Kidney tubule cell (primary cell): Measurements from ENCODE around the gene OGDHL.
"Not testable (repeated sequence)": the region's sequence is repeated elsewhere in the genome, so short reads cannot be mapped to it uniquely, and the experiment has no call there.

Source experiments
- DNase-seq: peaks from one replicate; pipeline ENCODE4 v3.0.0-alpha.2; 2018; ENCODE audit warnings: low spot score

Gene OGDHL

DNA sequence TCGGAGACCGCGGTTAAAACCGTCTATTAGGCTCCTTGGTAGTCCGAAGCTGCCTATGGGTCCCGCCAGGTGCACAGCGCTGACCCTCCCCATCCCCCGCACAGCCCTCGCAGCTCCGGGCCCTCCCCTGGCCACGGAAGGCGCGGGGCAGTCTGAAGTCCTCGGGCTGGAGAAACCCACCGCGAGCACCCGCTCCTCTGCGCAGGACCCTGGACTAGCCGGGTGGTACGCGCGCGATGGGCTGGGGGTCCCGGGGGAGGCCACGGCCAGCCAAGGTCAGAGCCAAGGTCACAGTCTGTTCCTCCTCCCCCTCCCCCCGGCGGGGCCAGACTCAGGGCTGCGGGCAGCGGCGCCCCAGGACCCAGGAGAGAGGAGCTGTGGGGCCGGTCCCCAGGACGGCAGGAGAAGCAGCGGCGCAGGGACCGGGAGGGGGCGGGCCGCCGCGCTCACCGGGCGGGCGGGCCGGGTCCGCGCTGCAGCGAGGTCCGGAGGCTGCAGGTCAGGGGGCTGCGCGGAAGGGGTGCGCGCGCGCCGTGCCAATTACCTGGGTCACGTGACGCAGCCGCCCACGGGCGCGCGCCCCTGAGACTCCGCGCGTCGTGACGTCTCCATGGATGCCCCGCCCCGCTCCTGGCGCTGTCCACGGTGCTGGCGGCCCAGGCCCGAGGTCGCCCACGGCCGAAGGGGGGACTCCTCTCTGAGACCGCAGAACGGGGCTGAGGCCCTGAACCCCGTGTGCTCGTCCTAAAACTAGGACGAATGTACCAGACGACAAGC, at the start of gene OGDHL:
TSS of gene OGDHL (minus strand) at position 535 of the 777 bp plus-strand sequence. CDS start 3,731 bp downstream, outside the sequence.
- DNase-seq, result peak; percentile 66

DNA sequence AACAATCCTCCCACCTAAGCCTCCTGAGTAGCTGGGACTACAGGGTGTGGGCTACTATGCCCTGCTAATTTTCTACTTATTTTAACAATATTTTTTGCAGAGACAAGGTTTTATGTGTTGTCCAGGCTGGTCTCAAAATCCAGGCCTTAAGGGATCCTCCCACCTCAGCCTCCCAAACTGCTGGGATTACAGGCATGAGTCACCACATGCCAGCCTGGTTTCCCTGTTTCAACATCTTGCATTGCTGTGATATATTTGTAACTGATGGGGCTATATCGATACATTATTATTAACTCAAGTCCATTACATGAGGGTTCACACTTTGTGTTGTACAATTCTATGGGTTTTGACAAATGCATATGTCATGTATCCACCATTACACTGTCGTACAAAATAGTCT, 41.9 kb upstream of the OGDHL start:
- no peak for DNase-seq

DNA sequence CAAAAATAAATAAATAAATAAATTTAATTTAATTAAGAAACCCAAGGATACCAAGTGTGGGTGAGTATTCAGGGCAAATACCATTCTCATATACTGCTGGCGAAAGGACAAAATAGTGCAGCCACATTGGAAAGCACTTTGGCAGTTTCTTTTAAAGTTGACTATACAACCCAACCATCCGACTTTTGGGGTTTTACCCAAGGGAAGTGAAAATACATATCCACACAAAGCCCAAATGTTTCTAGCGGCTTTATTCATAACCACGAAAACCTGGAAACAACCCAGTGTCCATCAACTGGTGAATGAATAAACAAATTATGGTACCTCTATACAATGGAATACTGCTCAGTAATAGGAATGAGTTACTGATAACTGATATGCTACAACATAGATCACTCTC, 36.2 kb upstream of the OGDHL start:
- DNase-seq, result peak; percentile 30

DNA sequence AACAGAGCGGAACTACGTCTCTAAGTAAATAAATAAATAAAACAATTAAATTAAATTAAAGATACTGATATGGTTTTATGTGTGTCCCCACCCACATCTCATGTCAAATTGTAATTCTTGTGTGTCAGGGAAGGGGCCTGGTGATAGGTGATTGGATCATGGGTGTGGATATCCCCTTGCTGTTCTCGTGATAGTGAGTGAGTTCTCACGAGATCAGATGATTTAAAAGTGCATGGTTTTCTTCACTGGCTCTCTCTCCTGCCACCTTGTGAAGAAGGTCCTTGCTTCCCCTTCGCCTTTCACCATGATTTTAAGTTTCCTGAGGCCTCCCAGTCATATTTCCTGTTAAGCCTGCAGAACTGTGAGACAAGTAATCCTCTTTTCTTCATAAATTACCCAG, 29.0 kb upstream of the OGDHL start:
- DNase-seq, result no peak

DNA sequence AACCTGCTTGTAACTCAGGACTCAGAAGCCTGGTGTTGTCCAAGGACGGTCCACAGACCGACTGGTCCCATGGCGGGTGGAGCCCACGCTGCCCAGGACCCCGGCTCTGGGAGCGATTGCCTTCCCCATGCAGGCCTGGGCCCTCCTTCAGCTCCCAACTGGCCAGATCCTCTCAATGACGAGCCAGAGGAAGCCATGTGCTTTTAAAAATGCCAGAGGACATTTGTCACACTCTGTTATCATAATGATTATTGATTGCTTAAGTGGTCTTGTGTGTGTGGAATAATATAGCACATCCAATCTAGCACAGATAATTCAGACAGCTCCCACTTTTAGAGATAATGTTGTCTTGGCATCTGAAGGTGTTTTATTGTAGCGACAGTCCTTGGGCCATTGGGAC, 22.6 kb upstream of the OGDHL start:
- no peak for DNase-seq

DNA sequence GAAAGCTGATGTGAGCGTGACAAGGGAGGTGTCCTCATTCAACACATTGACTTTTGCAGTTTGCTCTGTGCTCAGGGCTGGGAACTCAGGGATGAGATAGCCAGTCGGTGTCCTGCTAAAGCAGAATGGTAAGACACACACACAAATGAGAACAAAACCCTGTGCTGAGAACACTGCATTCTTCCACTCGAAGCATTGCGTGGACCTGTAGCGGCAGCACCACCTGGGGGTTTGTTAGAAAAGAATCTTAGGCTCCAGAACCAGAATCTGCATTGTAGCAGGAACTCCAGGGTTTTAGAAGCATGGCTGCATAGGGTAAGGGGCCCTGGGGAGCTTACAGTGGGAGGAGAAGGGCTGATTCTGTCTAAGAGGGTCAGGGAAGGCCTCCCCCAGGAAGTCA, 21.5 kb upstream of the OGDHL start:
- no peak for DNase-seq

DNA sequence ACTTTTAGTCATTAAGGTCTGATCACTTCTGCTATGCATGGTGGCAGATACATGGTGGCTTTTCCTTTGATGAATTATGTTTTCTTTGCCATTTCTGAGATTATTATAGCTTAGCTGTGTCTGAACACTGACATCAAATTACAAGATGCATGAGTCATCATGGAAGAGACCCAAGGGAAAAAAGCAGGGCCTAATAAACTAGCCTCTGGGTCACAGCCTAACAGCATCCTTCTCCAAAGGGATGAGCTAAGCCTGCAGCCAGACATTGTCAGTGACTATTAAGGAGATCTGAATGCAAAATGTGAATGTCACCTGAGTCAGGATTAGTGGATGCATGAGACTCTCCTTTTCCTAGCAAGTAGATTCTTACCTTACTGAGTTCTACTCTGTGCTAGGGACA, 19.1 kb upstream of the OGDHL start:
- DNase-seq, result peak; percentile 10

DNA sequence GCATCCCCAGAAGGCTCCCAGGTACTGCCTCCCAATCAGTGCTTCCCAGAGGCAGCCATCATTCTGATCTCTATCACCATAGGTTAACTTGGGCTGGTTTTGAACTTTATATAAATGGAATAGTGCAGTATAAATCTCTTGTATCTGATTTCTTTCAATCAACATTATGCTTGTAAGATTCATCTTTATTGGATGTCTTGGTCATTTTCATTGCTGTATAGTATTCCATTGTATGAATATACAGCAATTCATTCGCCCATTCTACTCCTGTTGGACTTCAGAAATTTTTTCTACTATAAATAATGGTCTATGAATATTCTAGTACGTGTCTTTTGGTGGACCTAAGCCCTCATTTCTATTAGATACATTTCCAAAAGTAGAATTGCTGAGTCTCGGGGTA, 16.1 kb upstream of the OGDHL start:
- no peak for DNase-seq

DNA sequence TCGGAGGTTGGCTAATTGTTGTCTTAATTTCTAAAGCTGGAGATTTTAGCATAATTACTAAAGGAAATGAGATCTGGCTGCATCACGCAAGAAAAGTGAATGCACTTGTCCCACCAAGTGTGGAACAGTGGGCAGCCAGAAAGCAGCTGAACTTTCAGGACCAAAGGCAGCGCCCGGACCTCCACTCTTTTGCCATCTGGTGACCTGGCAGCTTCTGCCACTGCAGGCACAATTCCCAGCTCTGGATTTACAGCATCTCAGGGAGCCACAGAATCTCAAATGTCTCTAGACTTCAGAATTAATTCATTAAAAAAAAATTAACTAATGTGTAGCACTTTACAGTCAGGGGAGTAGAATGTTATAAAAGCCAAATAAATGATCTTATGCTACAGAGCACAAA, 14.7 kb upstream of the OGDHL start:
- DNase-seq, result no peak

DNA sequence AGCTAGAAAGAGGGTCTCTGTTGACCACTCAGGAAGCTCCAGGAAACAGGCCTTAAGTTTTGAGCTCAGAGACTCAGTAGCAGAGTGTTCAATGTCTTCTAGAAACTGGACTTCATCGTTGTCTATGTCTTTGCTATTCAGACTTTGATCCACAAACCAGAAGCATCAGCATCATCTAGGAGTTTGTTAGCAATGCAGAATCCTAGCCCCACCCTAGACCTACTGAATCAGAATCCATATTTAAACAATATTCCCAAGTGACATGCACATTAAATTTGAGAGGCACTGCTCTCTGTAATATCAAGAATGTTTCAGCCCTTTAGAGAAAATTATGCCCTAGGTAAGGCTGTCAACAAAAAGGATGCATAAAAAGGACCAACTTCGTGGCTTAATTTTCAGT, 12.9 kb upstream of the OGDHL start:
- no peak for DNase-seq

DNA sequence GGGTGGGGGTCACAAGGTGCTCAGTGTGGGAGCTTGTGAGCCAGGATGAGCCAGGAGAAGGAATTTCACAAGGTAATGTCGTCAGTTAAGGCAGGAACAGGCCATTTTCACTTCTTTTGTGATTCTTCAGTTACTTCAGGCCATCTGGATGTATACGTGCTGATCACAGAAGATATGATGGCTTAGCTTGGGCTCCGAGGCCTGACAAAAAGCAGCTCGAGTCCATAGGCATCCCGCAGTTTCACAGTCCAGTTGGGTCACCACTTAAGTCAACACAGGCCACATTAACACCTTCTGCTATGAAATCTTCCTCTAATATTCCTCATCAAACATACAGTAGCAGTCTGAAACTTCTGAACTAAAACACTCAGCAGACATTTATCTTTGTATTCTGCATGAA, 10.8 kb upstream of the OGDHL start:
- not testable (repeated sequence) for DNase-seq

DNA sequence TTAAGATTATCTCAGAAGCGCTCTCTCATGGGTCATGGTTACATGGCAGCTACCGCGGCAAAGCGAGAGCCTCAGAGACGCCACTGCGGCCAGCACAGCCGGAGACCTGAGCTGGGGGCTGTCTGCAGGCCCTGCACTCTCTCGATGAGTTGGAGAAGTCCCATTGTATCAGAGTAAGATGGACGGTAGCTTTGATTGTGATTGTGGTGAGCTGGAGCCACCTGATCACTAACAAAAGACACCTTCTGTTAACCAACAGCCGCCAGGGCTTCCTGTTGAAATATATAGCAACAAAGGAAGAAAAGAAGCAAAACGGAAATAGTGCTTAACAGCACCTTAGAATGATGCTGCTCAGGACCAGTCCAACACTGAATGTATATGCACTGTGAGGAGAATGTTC, 8.9 kb upstream of the OGDHL start:
- not testable (repeated sequence) for DNase-seq

DNA sequence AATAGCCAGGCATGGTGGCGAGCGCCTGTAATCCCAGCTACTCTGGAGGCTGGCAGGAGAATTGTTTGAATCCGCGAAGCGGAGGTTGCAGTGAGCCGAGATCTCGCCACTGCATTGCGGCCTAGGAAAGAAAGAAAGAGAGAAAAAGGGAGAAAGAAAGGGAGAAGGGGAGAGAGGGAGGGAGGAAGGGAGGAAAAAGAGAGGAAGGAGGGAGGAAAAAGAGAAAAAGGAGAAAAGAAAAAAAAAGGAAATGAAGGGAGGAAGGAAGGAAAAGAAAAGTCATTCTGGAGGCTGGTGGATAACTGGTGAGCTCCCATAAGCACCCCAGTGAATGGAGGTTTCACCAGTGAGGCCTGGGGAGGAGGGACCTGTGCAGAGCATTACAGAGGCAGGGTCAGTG, 7.6 kb upstream of the OGDHL start:
- DNase-seq, result no peak

DNA sequence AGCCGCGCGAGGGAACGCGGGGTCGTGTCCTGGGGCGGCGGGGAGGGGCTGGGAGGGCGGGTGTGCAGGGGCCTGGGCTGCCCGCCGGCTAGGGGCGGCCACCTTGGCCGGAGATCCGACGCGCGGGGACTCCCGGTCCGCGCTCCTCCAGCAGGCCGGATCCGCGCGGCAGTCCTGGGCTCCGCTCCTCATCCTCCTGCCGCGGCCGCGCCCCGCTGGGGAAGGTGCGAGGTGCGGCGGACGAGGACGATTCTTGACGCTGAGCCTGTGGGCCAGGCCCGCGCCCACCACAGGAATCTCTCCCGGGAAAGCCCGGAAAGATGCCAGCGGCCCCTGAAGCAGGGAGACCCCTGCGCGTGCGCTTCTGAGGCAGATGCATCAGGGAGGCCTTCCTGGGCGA, 6.6 kb upstream of the OGDHL start:
- DNase-seq, result no peak

DNA sequence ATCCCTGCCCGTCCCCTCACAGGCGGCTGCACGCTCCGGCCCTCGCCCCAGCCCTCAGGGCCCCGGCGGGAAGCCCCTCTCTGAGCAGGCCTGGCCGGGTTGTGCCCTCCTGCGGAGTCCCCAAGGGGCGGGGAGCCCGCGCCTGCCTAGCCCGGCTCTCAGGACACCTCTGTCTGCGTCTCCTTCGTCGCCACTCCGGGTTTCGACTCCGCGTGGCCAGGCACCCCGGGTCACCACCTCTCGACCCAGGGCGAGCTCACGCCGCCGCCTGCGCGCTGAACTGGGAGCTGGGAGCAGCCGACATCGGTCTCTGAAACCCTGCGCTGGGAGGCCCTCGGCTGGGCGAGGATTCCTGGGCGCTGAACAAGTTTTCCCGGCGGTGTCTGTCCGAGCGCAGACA, 6.2 kb upstream of the OGDHL start:
- no peak for DNase-seq

DNA sequence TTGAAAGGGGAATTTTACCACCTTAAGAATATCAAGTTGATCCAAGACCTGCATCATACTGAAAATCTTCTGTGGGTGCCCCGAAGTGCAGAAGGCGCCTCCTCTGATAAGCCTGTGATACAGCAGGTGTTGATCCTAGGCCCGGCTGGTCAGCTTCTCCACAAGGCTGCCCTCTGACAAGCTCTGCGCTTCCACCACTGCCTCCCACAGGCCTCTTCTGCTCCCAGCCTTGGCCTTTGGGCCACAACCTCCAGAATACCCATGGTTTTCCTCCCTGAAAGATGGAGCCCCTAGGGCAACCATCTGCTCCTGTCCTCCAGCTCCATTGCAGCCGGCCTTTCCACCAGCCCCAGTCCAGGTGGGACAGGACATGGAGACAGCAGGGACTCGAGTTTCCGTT, 5.6 kb upstream of the OGDHL start:
- DNase-seq, result no peak

DNA sequence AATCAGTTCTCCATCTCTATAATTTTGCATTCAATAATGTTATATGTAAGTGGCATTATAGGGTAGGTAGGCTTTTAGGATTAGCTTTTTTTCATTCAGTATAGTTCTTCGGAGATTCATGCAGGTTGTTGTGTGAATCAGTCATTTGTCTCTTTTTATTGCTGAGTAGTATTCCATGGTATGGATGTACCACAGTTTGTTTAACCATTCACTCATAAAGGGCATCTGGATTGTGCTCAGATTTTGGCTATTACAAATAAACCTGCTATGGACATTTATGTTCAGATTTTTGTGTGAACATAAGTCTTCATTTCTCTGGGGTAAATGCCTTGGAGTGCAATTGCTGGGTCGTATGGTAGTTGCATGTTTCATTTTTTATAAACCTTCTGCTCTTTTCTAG, 4.4 kb upstream of the OGDHL start:
- DNase-seq, result no peak

DNA sequence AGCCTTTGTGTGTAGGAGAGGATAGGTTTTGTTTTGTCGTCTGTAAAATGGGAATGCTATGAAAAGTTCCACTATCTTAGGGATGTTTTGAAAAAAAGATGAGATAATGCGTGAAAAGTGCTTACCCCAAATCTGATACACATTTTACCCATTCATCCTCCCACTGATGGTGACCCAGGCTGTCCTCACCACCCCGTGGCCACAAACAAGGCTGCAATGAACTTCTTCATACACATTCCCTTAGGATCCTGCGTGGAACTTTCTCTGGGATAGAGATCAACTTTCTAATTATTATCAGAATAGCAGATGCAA, 399 bp upstream of the OGDHL start:
- no peak for DNase-seq

DNA sequence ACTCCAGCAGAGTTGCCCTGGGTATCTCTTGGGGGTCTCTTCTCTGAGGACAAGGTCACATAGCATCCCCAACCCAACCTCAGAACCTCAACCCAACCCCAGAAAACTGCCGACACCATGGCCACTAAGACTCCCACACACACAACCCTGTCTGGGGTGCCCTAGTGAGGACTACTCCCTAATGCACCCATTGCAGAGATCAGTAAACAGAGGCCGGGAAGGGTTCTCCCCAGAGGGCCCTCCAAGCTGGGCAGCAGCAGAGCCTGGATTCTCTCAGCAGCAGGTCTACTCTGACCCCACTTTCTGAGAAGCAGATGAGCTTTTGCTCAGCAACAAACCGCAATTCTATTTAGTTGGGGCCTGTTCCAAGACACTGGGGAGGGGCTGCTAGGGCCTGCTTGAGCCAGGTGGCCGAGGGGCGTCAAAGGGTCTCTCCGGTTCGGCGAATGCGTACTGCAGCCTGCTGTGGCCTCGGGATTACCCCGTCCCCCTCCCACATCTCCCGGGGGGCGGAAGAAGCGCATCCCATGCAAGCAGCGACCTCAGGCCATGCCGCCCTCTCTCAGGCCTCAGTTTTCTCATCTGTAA, 828 bp downstream of the OGDHL start:
- no peak for DNase-seq

DNA sequence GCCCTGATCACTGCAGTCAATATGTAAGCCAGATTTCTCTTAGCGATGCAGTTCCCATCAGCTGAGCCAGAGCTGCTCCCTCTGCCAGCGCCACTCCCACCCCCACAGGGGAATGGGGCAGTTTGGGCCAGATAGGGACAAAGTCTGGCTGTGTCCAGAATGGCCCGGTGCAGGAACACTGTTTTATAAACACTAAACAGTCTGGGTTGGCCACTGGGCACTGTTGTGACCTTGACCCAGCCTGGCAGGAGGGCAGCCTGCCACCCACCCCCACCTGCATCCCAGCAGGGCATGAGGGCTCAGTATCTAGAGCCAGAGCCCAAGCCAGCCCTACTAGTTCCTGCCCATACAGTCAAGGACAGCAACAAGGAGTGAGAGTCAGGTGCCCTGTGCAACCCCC, 1.3 kb downstream of the OGDHL start:
- DNase-seq, result no peak

DNA sequence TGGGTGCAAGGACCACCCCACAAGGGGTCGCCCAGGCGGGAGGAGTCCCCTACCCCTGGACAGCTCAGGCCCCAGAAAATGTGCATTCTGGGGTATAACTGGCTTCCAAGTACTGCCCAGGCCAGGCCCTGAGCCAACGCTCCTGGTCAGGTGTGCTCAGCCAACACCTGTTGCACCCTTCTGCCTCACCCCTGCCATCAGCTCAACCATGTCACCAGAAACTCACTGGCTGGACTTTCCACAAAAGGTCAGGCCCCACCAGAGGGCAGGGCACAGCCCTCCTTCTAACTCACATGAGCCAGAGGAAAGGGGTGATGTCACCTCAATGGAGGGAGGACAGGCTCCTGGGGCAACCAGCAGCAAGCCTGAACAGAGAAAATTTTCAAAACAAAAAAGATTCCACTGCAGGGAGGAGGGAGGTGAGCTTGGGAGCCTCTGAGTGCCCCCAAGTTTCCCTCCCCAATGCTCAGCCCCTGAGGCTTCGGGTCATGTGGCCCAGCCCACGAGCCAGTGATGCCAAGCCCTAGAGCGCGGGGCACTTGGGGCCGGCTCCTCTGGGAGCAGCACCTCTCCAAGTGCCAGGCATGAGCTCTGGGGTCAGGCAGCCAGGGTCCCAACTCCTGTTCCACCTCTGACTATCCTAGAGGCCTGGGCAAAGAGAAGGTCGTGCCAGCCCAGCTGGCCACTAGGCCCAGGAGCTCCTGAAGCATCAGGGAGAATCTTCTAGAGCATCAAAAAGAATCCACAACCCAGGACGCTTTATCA, 2.2 kb downstream of the OGDHL start:
- DNase-seq, result peak; percentile 63

DNA sequence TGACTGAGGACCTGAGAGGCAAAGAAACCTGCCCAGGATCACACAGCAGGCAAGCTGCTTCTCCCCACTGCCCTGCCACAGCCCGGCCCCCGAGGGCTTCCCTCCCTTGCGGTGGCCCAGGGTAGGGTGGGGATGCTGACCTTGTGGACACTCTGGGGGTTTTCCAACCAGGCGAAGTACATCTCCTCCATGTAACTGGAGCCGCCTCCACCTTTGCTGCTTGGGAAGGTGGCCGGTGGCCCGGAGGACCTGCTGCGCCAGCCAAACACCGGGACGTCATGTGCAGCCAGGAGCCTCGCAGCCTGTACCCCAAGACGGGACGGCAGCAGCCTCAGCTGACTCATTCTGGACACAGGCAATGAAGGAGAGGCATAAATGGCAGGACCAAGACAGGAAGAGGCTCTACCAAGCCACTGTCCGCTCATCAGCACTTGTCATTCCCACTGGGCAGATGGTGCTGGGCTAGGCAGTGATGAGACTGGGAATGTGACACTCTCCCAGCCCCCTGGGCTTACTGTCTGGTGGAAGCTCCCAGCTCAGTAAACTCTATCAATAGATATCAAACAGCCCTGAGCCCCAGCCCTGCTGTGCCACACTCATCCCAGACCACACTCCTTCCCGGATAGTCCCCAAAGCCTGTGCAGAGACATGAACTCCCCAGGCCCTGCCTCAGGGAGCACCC, 3.7 kb downstream of the OGDHL start:
- DNase-seq, result no peak

DNA sequence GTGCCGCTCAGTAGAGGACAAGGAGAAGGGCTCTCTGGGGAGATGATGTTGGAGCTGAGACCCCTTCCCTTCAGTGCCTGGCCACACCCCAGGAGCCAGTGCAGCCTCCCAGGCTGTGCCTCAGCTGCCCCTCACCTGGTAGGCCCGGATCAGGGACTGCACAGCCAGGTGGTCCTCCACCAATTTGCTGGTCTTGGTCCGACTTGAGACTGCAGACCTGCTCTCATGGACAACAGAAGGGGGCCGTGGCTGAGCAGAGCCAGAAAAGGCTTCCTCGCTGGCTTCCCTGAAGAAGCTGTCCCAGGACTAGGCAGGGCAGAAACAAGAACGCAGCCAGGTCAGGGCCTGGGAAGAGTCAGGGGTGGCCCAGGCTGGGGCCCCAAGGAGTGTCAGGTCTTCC, 5.5 kb downstream of the OGDHL start:
- DNase-seq, result no peak
